Dendritic cell treated with granulocyte-macrophage colony-stimulating factor and Interleukin-4, amounts not matched to agents 40 ng/mL and 50 ng/mL, for 4 days (primary cell): ENCODE results near the gene CENPN.

Source experiments
- H3K27ac Mint-ChIP-seq: one replicate; pipeline ENCODE4 v1.8.0; 2022; ENCODE audit warnings: mild to moderate bottlenecking, mixed read lengths
- H3K27me3 Mint-ChIP-seq: one replicate; pipeline ENCODE4 v1.8.0; 2022; ENCODE audit warnings: mild to moderate bottlenecking, mixed read lengths
- H3K36me3 Mint-ChIP-seq: one replicate; pipeline ENCODE4 v1.8.0; 2022; ENCODE audit warnings: low read depth, mixed read lengths
- H3K4me1 Mint-ChIP-seq: one replicate; pipeline ENCODE4 v1.8.0; 2022; ENCODE audit warnings: low read depth, mixed read lengths
- H3K4me3 Mint-ChIP-seq: one replicate; pipeline ENCODE4 v1.8.0; 2022; ENCODE audit warnings: mild to moderate bottlenecking, moderate library complexity, mixed read lengths
- H3K9me3 Mint-ChIP-seq: one replicate; pipeline ENCODE4 v1.8.0; 2022; ENCODE audit warnings: mixed read lengths
- intact Hi-C: fragments of 100-400 bp; cut with micrococcal nuclease; formaldehyde crosslinking; loops from one replicate; pipeline ENCODE4 v1.15.0; 2022

CENPN gene, protein sequence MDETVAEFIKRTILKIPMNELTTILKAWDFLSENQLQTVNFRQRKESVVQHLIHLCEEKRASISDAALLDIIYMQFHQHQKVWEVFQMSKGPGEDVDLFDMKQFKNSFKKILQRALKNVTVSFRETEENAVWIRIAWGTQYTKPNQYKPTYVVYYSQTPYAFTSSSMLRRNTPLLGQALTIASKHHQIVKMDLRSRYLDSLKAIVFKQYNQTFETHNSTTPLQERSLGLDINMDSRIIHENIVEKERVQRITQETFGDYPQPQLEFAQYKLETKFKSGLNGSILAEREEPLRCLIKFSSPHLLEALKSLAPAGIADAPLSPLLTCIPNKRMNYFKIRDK

DNA sequence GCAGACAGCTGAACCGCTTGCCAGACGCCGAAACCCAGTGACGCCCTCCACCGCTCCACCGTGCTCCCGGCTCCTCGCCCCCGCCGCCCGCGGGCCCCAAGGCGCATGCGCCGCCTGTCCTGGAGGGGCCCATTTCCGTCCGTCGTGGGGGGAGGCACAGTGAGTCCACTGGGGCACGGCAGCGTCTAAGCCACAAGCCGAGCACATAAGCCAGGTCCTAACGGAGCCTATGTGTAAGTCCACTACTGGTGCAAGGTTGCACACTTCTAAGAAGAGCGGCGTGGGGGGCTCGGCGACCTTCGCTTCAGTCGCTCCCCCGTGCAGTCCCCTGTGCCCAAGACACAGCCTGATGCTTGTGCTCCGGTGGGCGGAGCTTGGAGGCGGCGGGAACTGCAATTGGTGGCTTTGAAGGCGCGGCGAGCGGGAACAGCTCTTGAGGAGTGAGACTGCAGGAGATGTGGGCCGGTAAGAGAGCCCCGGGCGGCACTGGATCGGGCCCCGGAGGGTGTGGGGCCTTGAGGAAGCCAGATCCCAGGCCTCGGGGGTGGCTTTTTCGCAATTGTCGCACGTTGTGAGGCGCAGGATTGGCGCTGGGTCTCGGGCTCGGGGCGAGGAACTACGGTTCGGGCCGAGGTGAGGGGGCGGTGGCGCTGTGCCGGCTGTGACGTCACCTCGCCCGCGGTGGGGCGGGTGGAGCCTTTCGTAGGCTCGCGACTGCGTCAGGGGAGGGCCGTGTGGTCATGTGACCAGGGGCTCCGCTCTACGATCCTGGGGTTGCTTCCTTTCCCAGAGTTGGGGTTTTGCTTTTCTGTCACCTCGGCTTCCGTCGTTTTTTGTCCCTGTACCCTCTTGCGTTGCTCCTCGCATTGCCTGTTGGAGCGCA, at the start of gene CENPN, which contains the start of gene CMC2:
Gene CENPN (plus strand): TSS at position 402 of the 883 bp plus-strand sequence. CDS start 4,726 bp downstream, outside the sequence.
Gene CMC2 (minus strand): TSS at position 73 of the 883 bp plus-strand sequence. CDS start 9,491 bp downstream, outside the sequence.
- Mint-ChIP-seq H3K4me3 (peak within 1 kb of the TSS; percentile 96), H3K27me3 (no peaks in the 10 kb centered on the region), H3K36me3 (peaks cover 18% of the 10 kb centered on the region), H3K9me3 (no peaks in the 10 kb centered on the region), H3K27ac (peak within 1 kb of the TSS; percentile 99), H3K4me1 (peaks cover 44% of the 10 kb centered on the region)
- intact Hi-C loops, result loop anchor here (1.0 to 10.0 kb wide), 5 partner anchors 10 to 308 kb away; partner anchors contain the start of genes ATMIN, C16orf46, GAN and GCSH

DNA sequence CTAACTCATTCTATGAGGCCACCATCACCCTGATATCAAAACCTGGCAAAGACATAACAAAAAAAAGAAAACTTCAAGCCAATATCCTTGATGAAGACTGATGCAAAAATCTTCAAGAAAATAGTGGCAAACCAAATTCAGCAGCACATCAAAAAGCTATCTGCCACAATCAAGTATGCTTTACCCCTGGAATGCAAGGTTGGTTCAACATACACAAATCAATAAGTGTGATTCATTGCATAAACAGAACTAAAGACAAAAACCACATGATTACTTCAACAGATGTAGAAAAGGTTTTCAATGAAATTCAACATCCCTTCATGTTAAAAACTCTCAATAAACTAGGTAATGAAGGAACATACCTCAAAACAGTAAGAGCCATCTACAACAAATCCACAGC, 48.7 kb upstream of the CENPN start:
- H3K36me3 Mint-ChIP-seq, result no peaks in the 10 kb centered on the region
- no peaks in the 10 kb centered on the region for H3K27me3 Mint-ChIP-seq
- peaks cover 60% of the 10 kb centered on the region for H3K9me3 Mint-ChIP-seq
- no peak overlapping the region for H3K4me3 Mint-ChIP-seq
- intact Hi-C loops, result no loop called here
- no peaks in the 10 kb centered on the region for H3K4me1 Mint-ChIP-seq
- H3K27ac Mint-ChIP-seq, result no peak overlapping the region

DNA sequence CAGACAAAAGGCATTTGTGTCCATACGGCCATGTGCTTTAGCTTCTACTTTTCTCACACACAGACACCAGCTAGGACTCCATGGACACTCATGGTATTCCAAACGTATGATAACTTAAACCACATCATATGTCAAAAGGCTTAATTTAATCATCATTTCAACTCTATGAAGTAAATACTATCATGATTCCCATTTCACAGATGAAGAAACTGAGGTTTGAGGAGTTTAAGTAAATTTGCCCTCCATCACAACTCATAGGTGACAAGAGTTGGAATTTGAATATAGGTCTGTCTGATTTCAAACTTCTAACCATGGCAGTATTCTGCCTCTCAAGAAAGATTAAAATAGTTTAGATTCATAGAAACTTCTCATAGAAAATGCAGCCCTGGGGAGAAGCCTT, 44.1 kb upstream of the CENPN start:
- Mint-ChIP-seq H3K27ac (no peak overlapping the region), H3K4me3 (no peak overlapping the region), H3K9me3 (peaks cover 38% of the 10 kb centered on the region), H3K4me1 (no peaks in the 10 kb centered on the region), H3K27me3 (no peaks in the 10 kb centered on the region), H3K36me3 (no peaks in the 10 kb centered on the region)
- intact Hi-C loops, result no loop called here

DNA sequence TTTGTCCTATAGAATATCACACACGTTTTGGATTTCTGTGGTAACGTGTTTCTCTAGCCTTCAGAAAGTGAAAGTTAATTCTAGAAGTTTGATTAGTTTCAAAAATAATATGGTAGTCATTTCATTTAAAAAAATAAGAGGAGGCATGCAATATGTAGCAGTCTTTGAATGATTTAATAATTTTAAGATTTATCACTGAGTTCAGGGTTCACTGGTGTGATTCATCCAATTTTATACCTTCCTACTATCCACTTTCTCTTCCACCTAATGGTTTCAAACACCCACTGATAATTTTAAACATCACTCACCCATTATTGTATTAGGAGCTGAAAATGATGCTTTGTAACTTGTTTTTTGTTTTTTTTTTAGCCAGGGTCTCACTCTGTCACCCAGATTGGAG, 42.7 kb upstream of the CENPN start:
- Mint-ChIP-seq H3K4me1 (no peaks in the 10 kb centered on the region), H3K4me3 (no peak overlapping the region), H3K36me3 (peaks cover 8% of the 10 kb centered on the region), H3K27me3 (no peaks in the 10 kb centered on the region), H3K27ac (no peak overlapping the region), H3K9me3 (peaks cover 24% of the 10 kb centered on the region)
- intact Hi-C loops, result no loop called here

DNA sequence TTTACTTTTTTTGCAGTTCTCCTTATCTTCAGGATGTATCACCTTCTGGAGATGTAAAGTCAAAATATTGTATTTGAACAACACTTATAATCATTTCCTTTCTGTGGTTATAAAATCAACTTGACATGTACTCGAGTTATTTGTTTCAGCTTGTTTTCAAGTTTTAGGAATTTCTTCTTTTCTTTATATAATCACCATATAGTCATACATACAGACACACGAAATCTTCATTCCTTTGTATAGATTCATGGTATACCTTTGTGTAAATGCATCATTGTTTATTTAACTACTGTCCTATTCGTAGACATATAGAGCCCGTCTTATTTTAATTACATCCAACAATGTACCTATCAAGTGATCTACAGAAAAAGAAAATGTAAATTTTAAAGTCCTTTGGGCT, 40.4 kb upstream of the CENPN start:
- Mint-ChIP-seq H3K4me1 (no peaks in the 10 kb centered on the region), H3K4me3 (no peak overlapping the region), H3K36me3 (peaks cover 17% of the 10 kb centered on the region), H3K9me3 (peaks cover 1% of the 10 kb centered on the region), H3K27ac (no peak overlapping the region), H3K27me3 (no peaks in the 10 kb centered on the region)
- intact Hi-C loops, result no loop called here

DNA sequence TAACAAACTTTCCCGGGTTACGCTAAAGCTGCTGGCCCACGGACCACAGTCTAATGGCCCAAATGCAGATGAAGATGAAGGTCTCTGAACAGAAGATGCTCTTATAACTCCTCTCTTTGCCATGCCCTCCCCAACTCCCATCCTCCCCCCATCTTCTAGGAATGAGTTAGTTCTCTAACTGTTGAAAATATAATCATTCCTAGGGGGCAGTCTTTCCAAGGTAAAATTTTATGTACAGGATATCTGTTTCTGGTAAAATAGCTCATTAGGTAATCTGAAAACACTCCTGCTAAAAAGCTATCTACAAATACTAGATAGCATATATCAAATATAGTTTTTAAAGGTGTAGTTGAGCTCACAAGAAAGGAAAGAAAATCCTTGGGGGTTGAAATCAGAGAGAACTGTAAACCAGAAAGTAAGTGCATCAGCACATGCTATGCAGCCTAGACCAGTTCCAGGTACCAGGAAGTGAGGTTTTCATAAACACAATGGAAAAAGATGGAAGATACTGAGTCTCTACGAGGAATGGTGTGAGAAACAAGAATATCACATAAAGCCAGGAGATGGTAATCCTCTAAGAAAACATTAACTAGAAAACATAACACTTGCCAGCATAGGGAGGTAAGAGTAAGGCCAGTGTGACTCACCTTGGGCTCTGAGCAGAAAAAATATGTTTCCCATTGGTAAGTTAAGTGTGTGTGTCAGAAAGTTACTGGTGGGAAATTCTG, 38.5 kb upstream of the CENPN start:
- H3K4me1 Mint-ChIP-seq, result no peaks in the 10 kb centered on the region
- H3K9me3 Mint-ChIP-seq, result no peaks in the 10 kb centered on the region
- H3K4me3 Mint-ChIP-seq, result no peak overlapping the region
- peaks cover 29% of the 10 kb centered on the region for H3K36me3 Mint-ChIP-seq
- no peaks in the 10 kb centered on the region for H3K27me3 Mint-ChIP-seq
- H3K27ac Mint-ChIP-seq, result no peak overlapping the region
- intact Hi-C loops, result no loop called here

DNA sequence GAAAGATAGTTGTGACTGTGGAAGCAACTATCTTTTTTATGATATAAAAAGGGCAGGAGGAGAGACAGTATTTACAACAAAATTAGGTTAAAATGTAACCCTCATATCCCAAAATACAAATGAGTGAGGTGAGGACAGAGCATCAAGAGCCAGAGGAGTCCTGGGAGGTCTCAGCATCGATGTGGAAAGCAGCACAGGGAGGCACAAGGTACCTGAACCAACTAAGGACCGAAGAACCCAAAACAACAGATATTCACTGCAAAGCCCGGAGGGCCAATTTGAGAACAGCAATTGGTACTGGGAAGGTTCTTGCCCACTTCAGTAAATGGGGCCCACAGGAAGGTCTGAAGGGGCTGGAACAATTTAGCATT, 37.9 kb upstream of the CENPN start:
- peaks cover 3% of the 10 kb centered on the region for H3K4me1 Mint-ChIP-seq
- H3K4me3 Mint-ChIP-seq, result no peak overlapping the region
- intact Hi-C loops, result no loop called here
- H3K27ac Mint-ChIP-seq, result no peak overlapping the region
- H3K27me3 Mint-ChIP-seq, result no peaks in the 10 kb centered on the region
- H3K9me3 Mint-ChIP-seq, result no peaks in the 10 kb centered on the region
- peaks cover 35% of the 10 kb centered on the region for H3K36me3 Mint-ChIP-seq

DNA sequence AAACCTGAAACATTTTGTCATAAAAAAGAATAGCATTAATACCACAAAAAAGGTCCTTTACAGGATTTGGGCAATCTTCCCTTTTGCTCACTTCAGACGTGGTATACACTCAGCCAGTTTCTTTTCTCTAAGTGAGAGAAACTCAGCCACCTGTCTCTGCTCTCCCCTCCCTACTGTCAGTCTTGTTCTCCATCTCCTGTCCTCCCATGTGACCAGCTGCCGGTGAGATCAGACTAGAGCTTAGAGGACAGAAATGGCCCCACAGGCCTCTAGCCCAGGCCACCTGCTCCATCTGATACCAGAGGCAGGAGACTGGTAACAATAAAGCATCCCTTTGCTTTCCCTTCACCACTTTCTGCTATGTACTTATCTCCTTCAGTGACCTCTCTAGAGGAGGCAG, 35.2 kb upstream of the CENPN start:
- H3K9me3 Mint-ChIP-seq, result no peaks in the 10 kb centered on the region
- intact Hi-C loops, result no loop called here
- no peaks in the 10 kb centered on the region for H3K27me3 Mint-ChIP-seq
- H3K4me3 Mint-ChIP-seq, result no peak overlapping the region
- no peak overlapping the region for H3K27ac Mint-ChIP-seq
- peaks cover 6% of the 10 kb centered on the region for H3K4me1 Mint-ChIP-seq
- peaks cover 61% of the 10 kb centered on the region for H3K36me3 Mint-ChIP-seq

DNA sequence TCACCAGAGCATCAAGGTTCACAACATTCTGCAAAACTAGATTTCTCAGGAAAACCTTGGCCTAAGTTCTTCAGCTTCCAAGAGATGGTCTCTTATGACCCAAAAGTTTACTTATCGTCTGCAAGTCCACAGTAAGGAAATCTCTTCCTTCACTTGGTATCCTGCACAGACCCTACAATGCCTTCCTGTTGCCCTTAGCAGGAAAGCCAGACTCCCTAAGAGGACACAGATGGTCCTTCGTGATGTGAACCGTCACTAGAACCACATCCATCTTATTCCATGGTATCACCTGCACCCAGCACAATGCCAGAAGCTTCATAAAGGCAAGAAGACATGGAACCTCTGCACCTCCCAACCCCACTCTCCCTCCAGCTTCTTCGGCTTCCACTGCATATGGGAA, 34.4 kb upstream of the CENPN start:
- no peak overlapping the region for H3K27ac Mint-ChIP-seq
- intact Hi-C loops, result no loop called here
- H3K9me3 Mint-ChIP-seq, result no peaks in the 10 kb centered on the region
- peaks cover 6% of the 10 kb centered on the region for H3K4me1 Mint-ChIP-seq
- H3K4me3 Mint-ChIP-seq, result no peak overlapping the region
- H3K27me3 Mint-ChIP-seq, result no peaks in the 10 kb centered on the region
- H3K36me3 Mint-ChIP-seq, result peaks cover 64% of the 10 kb centered on the region

DNA sequence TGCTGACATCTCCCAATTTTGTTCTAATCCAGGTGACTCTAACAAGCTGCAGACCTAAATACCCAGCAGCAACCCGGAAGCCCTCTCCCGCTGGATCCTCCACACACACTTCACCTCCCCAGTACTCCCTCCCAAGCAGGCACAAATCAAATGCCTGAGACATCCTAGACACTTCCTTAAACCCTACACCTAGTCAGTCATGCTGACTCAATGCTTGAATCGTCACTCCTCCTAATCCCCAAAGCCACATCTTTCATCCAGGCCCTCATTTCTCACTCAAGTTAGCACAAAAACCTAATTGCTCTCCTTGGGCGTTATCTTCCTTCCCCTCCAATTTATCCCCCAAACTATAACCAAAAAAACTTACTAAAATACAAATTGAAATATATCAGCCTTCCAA, 33.0 kb upstream of the CENPN start:
- intact Hi-C loops, result no loop called here
- H3K27ac Mint-ChIP-seq, result peak overlapping the region; percentile 1

DNA sequence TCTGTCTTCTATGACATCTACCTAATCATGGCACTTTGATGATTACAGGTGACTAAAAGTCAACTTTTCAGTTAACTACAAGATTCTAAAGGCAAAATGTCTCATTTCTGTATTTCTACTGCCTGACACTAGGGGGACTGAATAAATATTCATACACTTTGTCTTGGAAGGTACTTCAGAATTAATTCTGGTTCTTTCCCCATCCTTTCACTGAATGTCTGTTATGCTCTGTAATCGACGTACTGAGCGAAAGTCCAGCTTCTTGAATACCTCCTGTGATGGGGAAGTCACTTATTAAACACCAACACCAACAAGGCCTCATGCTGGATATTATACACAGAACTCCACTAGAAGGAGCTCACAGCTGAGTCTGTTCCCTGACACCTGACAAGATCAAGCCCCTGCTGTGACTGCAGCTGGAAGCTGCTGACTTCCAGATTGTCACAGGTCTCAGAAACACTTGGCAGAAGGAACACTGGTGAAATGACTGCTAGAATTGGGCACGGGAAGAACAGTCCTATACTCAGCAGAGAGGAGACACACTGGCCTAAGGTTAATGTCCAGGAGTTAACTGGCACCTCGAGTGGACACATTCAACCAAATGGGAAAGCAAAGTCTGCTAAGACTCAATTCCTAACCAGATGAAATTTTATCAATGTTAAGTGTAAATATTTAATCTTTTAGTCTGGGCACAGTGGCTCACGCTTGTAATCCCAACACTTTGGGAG, 32.2 kb upstream of the CENPN start:
- Mint-ChIP-seq H3K4me3 (no peak overlapping the region), H3K4me1 (peaks cover 6% of the 10 kb centered on the region), H3K9me3 (no peaks in the 10 kb centered on the region), H3K36me3 (peaks cover 74% of the 10 kb centered on the region), H3K27me3 (no peaks in the 10 kb centered on the region), H3K27ac (no peak overlapping the region)
- intact Hi-C loops, result no loop called here

More for the DNA sequence above, 33.0 kb upstream of the CENPN start:
- H3K27me3 Mint-ChIP-seq, result no peaks in the 10 kb centered on the region
- peaks cover 74% of the 10 kb centered on the region for H3K36me3 Mint-ChIP-seq
- peaks cover 6% of the 10 kb centered on the region for H3K4me1 Mint-ChIP-seq
- no peak overlapping the region for H3K4me3 Mint-ChIP-seq
- H3K9me3 Mint-ChIP-seq, result no peaks in the 10 kb centered on the region

DNA sequence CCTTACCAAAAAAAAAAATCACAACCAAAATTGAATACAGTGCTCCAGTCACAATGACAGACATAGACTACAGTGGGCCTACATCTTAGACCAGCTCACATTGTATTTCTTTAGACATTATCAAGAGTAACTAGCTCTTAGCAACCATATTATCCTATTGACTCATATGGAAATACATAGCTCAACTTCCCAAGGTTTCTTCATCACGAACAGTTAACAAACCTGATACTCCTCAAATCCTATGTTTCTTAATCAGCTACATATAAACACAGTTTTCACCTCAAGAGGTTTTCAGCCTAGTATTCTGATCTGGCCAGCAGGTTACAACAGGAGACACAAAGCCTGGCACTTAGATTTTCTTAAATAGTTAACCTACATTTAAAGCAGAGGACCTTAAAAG, 30.1 kb upstream of the CENPN start:
- intact Hi-C loops, result no loop called here
- H3K36me3 Mint-ChIP-seq, result peaks cover 73% of the 10 kb centered on the region
- no peaks in the 10 kb centered on the region for H3K27me3 Mint-ChIP-seq
- H3K27ac Mint-ChIP-seq, result no peak overlapping the region
- H3K4me1 Mint-ChIP-seq, result peaks cover 6% of the 10 kb centered on the region
- no peaks in the 10 kb centered on the region for H3K9me3 Mint-ChIP-seq
- no peak overlapping the region for H3K4me3 Mint-ChIP-seq

DNA sequence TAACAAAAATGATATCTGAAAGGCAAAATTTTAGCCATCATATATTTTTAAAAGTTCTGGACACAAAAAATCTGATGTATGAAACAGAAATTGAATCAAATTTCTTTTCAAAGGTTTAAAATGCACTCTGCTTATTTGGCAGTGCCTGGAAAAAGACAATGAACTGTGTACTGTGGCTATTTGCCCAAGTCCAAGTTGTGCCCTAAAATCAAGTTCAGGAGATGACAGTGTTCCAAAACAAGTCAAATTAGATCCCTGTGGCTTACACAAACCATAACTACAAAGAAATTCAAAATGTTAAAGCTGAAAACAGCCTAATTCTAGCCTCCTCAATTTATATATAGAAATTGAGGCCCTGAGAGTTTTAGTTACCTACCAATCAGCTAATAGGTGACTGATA, 25.9 kb upstream of the CENPN start:
- H3K9me3 Mint-ChIP-seq, result no peaks in the 10 kb centered on the region
- H3K27ac Mint-ChIP-seq, result no peak overlapping the region
- H3K27me3 Mint-ChIP-seq, result no peaks in the 10 kb centered on the region
- H3K4me1 Mint-ChIP-seq, result no peaks in the 10 kb centered on the region
- no peak overlapping the region for H3K4me3 Mint-ChIP-seq
- peaks cover 52% of the 10 kb centered on the region for H3K36me3 Mint-ChIP-seq
- intact Hi-C loops, result no loop called here
